KOPT-K1 (cell line): ENCODE measurements around the gene MPPED1.

Experiments used
- H3K27ac ChIP-seq: fragments of 200-600 bp; sonication (generic); 2 replicates; pipeline ENCODE4 v1.5.1; 2016; ENCODE audit warnings: antibody characterized with exemption, mild to moderate bottlenecking, low read depth, low read length; ENCODE audit not compliant: poor library complexity, severe bottlenecking
- H3K36me3 ChIP-seq: fragments of 200-600 bp; sonication (generic); 2 replicates; pipeline ENCODE4 v1.5.1; 2017; ENCODE audit warnings: antibody characterized with exemption, mild to moderate bottlenecking, low read length, moderate library complexity; ENCODE audit not compliant: insufficient read depth
- H3K9me3 ChIP-seq: fragments of 200-600 bp; sonication (generic); 2 replicates; pipeline ENCODE4 v1.5.1; 2017; ENCODE audit warnings: antibody characterized with exemption, low read length, mild to moderate bottlenecking; ENCODE audit not compliant: insufficient read depth, poor library complexity, severe bottlenecking

Gene MPPED1

GRCh38 chr22:43388420-43388851 is 23.4 kb upstream of the MPPED1 start:
- no peak overlapping the region for H3K27ac ChIP-seq
- H3K36me3 ChIP-seq, result no peaks in the 10 kb centered on the region
- no peaks in the 10 kb centered on the region for H3K9me3 ChIP-seq

GRCh38 chr22:43389227-43389836 is 22.5 kb upstream of the MPPED1 start:
- Histone ChIP-seq H3K36me3 (no peaks in the 10 kb centered on the region), H3K9me3 (no peaks in the 10 kb centered on the region), H3K27ac (no peak overlapping the region)

GRCh38 chr22:43390166-43390565 is 21.6 kb upstream of the MPPED1 start:
- no peaks in the 10 kb centered on the region for H3K36me3 ChIP-seq
- H3K27ac ChIP-seq, result no peak overlapping the region
- H3K9me3 ChIP-seq, result no peaks in the 10 kb centered on the region

- Histone ChIP-seq H3K9me3 (no peaks in the 10 kb centered on the region), H3K36me3 (no peaks in the 10 kb centered on the region), H3K27ac (no peak overlapping the region)
Observed at GRCh38 chr22:43390872-43391271, 20.9 kb upstream of the MPPED1 start.

GRCh38 chr22:43391306-43391705 is 20.5 kb upstream of the MPPED1 start:
- Histone ChIP-seq H3K36me3 (no peaks in the 10 kb centered on the region), H3K27ac (no peak overlapping the region), H3K9me3 (no peaks in the 10 kb centered on the region)

- Histone ChIP-seq H3K9me3 (no peaks in the 10 kb centered on the region), H3K36me3 (no peaks in the 10 kb centered on the region)
Observed at GRCh38 chr22:43392385-43392989, 19.3 kb upstream of the MPPED1 start.

GRCh38 chr22:43393132-43393843 is 18.5 kb upstream of the MPPED1 start:
- Histone ChIP-seq H3K36me3 (no peaks in the 10 kb centered on the region), H3K27ac (no peak overlapping the region), H3K9me3 (no peaks in the 10 kb centered on the region)

More at GRCh38 chr22:43392385-43392989, 19.3 kb upstream of the MPPED1 start:
- H3K27ac ChIP-seq, result no peak overlapping the region

GRCh38 chr22:43393844-43394474 is 17.9 kb upstream of the MPPED1 start:
- no peak overlapping the region for H3K27ac ChIP-seq
- H3K36me3 ChIP-seq, result no peaks in the 10 kb centered on the region
- H3K9me3 ChIP-seq, result no peaks in the 10 kb centered on the region

- Histone ChIP-seq H3K27ac (no peak overlapping the region), H3K9me3 (no peaks in the 10 kb centered on the region), H3K36me3 (no peaks in the 10 kb centered on the region)
Observed at GRCh38 chr22:43395086-43395695, 16.6 kb upstream of the MPPED1 start.

GRCh38 chr22:43396321-43396933 is 15.4 kb upstream of the MPPED1 start:
- no peaks in the 10 kb centered on the region for H3K36me3 ChIP-seq
- no peaks in the 10 kb centered on the region for H3K9me3 ChIP-seq
- no peak overlapping the region for H3K27ac ChIP-seq

- Histone ChIP-seq H3K27ac (no peak overlapping the region), H3K9me3 (no peaks in the 10 kb centered on the region), H3K36me3 (no peaks in the 10 kb centered on the region)
Observed at GRCh38 chr22:43396934-43397457, 14.8 kb upstream of the MPPED1 start.

GRCh38 chr22:43397766-43398165 is 14.0 kb upstream of the MPPED1 start:
- Histone ChIP-seq H3K27ac (no peak overlapping the region), H3K36me3 (no peaks in the 10 kb centered on the region), H3K9me3 (no peaks in the 10 kb centered on the region)

- Histone ChIP-seq H3K36me3 (no peaks in the 10 kb centered on the region), H3K27ac (no peak overlapping the region), H3K9me3 (no peaks in the 10 kb centered on the region)
Observed at GRCh38 chr22:43398246-43398645, 13.6 kb upstream of the MPPED1 start.

GRCh38 chr22:43398910-43399309 is 12.9 kb upstream of the MPPED1 start:
- no peak overlapping the region for H3K27ac ChIP-seq
- H3K36me3 ChIP-seq, result no peaks in the 10 kb centered on the region
- no peaks in the 10 kb centered on the region for H3K9me3 ChIP-seq
